Measurements from ENCODE around the gene KCNQ2. TPM values are rescaled to one million over a fixed set of nuclear protein-coding genes. Genes with fewer than 3 reads are reported as not detected.

The KCNQ2 gene
- total RNA-seq, 1 donor from 2014 or later, result not detected

DNA sequence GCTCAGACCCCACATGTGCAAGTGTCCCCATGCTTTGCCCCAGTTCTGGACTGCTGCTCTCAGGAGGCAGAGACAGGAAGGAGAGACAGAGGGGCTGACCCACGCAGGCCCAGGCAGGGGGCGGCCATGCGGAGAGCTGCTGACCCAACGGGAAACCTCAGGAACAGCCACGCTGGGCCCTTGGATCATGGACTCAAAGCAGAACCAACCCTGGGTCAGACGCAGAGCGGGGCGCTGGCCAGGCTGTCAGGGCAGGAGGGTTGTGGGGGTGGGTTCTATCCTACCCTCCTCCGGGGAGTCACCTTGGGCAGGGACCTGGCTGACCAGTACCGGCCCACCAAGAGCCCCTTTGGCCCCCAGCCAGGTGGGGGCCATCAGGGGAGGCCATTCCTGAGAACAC, 2.0 kb downstream of the KCNQ2 start:
- DNase-seq (no peak), ATAC-seq (no peak)
- Histone ChIP-seq H3K9me3 (no peaks in the 10 kb centered on the region), H3K36me3 (no peaks in the 10 kb centered on the region), H3K4me1 (peaks cover 5% of the 10 kb centered on the region), H3K27ac (no peak overlapping the region), H3K4me3 (no peak overlapping the region), H3K27me3 (ENCODE audit: low read depth) (peaks cover 78% of the 10 kb centered on the region)
- intact Hi-C loops (cut with DNase I), result no loop called here
- TF ChIP-seq, protein P1, sequence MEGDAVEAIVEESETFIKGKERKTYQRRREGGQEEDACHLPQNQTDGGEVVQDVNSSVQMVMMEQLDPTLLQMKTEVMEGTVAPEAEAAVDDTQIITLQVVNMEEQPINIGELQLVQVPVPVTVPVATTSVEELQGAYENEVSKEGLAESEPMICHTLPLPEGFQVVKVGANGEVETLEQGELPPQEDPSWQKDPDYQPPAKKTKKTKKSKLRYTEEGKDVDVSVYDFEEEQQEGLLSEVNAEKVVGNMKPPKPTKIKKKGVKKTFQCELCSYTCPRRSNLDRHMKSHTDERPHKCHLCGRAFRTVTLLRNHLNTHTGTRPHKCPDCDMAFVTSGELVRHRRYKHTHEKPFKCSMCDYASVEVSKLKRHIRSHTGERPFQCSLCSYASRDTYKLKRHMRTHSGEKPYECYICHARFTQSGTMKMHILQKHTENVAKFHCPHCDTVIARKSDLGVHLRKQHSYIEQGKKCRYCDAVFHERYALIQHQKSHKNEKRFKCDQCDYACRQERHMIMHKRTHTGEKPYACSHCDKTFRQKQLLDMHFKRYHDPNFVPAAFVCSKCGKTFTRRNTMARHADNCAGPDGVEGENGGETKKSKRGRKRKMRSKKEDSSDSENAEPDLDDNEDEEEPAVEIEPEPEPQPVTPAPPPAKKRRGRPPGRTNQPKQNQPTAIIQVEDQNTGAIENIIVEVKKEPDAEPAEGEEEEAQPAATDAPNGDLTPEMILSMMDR (IDR thresholded peaks at IDR 0.05), result no peak

GRCh38 chr20:63469713-63470101, 2.7 kb downstream of the KCNQ2 start:
- Histone ChIP-seq H3K9me3 (no peaks in the 10 kb centered on the region), H3K36me3 (no peaks in the 10 kb centered on the region), H3K27me3 (ENCODE audit: low read depth) (peaks cover 75% of the 10 kb centered on the region), H3K4me1 (peaks cover 5% of the 10 kb centered on the region), H3K4me3 (no peak overlapping the region), H3K27ac (no peak overlapping the region)
- TF ChIP-seq, protein P1 (IDR thresholded peaks at IDR 0.05), result no peak
- intact Hi-C loops (cut with DNase I), result no loop called here
- no peak for ATAC-seq
- DNase-seq, result no peak

- H3K9me3 ChIP-seq, result no peaks in the 10 kb centered on the region
- intact Hi-C loops (cut with DNase I), result no loop called here
- no peaks in the 10 kb centered on the region for H3K36me3 ChIP-seq
- no peak for ATAC-seq
- no peak for DNase-seq
- H3K27me3 ChIP-seq (ENCODE audit: low read depth), result peaks cover 73% of the 10 kb centered on the region
- TF ChIP-seq, protein P1 (IDR thresholded peaks at IDR 0.05), result no peak
- peaks cover 5% of the 10 kb centered on the region for H3K4me1 ChIP-seq
- H3K4me3 ChIP-seq, result no peak overlapping the region
- no peak overlapping the region for H3K27ac ChIP-seq
These were observed 3.3 kb downstream of the KCNQ2 start for GRCh38 chr20:63469019-63469712.

GRCh38 chr20:63468421-63468820, 4.0 kb downstream of the KCNQ2 start:
- Histone ChIP-seq H3K27ac (no peak overlapping the region), H3K4me1 (peaks cover 5% of the 10 kb centered on the region), H3K9me3 (no peaks in the 10 kb centered on the region), H3K4me3 (no peak overlapping the region), H3K36me3 (no peaks in the 10 kb centered on the region), H3K27me3 (ENCODE audit: low read depth) (peaks cover 66% of the 10 kb centered on the region)
- intact Hi-C loops (cut with DNase I), result no loop called here
- ATAC-seq (no peak), DNase-seq (no peak)
- TF ChIP-seq, protein P1 (IDR thresholded peaks at IDR 0.05), result no peak

DNA sequence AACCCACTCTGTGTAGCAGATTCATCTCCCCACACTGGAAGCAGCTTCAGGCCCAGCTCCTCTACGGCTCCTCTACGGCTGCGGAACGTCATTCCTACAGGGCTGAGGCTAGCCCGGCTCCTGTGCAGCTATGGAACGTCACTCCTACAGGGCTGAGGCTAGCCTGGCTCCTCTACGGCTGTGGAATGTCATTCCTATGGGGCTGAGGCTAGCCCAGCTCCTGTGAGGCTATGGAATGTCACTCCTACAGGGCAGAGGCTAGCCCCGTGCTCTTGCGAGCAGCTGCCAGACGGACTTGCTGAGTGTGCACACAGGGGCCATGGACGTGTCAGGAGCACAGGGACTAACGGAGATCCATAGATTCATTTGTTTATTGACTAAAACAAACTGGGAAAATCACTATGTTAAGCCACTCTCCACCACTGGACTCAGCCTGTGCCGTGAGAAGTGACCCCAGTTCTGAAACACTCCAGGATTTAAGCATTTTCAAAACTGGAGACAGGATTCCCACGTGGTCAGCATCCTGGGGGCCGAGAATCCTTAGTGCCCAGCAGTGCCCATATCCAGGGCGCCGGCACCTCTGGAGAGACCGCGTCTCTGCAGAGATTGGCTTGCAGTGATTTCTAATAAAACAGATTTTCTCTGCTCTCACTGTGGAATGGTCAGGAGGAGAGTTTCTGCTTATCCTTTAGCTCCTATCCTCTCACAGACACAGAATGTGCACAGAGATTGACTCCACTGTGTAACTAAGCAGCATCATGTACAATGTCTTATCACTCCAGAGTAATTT, 5.0 kb downstream of the KCNQ2 start:
- H3K27me3 ChIP-seq (ENCODE audit: low read depth), result peaks cover 60% of the 10 kb centered on the region
- intact Hi-C loops (cut with DNase I), result no loop called here
- no peak overlapping the region for H3K4me3 ChIP-seq
- TF ChIP-seq, protein P1 (IDR thresholded peaks at IDR 0.05), result no peak
- DNase-seq, result no peak
- ATAC-seq, result no peak
- no peak overlapping the region for H3K27ac ChIP-seq
- H3K9me3 ChIP-seq, result no peaks in the 10 kb centered on the region
- no peaks in the 10 kb centered on the region for H3K36me3 ChIP-seq
- peaks cover 5% of the 10 kb centered on the region for H3K4me1 ChIP-seq

All from lower lobe of right lung (tissue), 2 donors.